Duodenal mucosa (tissue), 2 donors: Measurements from ENCODE around the gene TNS3.
"Not testable (repeated sequence)": the region's sequence is repeated elsewhere in the genome, so short reads cannot be mapped to it uniquely, and the experiment has no call there.

Experiments
- H3K27ac ChIP-seq: one replicate; pipeline ENCODE4 v1.7.0; 2013; ENCODE audit warnings: low read depth, low read length
- H3K27me3 ChIP-seq, 2 donors: one replicate each; pipeline ENCODE4 v1.7.0; 2013; ENCODE audit warnings: low read length in 2 of 2, control low read depth in 1 of 2; ENCODE audit not compliant: insufficient read depth in 2 of 2, control insufficient read depth in 1 of 2
- H3K36me3 ChIP-seq, 2 donors: one replicate each; pipeline ENCODE4 v1.7.0; 2013; ENCODE audit warnings: low read length in 2 of 2, control low read depth in 1 of 2; ENCODE audit not compliant: insufficient read depth in 2 of 2, control insufficient read depth in 1 of 2
- H3K4me1 ChIP-seq, 2 donors: one replicate each; pipeline ENCODE4 v1.7.0; 2013; ENCODE audit warnings: low read length in 2 of 2, control low read depth in 1 of 2; ENCODE audit not compliant: insufficient read depth in 2 of 2, control insufficient read depth in 1 of 2
- H3K4me3 ChIP-seq, 2 donors: one replicate each; pipeline ENCODE4 v1.7.0; 2013; ENCODE audit warnings: low read length in 2 of 2, low read depth in 1 of 2
- H3K9ac ChIP-seq, 2 donors: one replicate each; pipeline ENCODE4 v1.7.0; 2013; ENCODE audit warnings: low read length in 2 of 2, low read depth in 1 of 2
- H3K9me3 ChIP-seq, 2 donors: one replicate each; pipeline ENCODE4 v1.7.0; 2013; ENCODE audit warnings: low read length in 2 of 2, control low read depth in 1 of 2; ENCODE audit not compliant: control insufficient read depth in 1 of 2

TNS3 gene

DNA sequence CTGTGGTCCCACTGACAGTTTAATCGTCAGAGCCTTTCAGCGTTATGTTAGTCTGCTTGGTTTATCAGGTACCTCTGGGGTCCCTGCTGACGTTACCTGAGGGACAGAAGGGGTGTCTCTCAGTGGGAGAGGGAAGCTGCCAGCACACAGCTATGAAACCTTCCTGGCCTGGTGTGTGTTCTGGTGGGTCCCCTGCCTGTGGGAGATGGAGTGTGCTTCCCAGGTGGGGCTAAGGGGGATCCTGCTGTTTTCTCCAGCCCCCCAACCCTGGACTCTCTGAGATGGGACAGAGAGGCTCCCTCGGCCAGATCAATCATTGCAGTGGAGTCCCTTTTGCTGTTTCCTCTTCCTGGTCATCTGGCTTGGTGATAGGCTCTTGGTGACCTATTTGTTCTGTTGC lies 308.8 kb downstream of the TNS3 start:
- Histone ChIP-seq H3K27ac (no peak overlapping the region), H3K36me3 (peaks cover 22 to 35% of the 10 kb centered on the region in 2 donors), H3K9ac (no peak overlapping the region)

DNA sequence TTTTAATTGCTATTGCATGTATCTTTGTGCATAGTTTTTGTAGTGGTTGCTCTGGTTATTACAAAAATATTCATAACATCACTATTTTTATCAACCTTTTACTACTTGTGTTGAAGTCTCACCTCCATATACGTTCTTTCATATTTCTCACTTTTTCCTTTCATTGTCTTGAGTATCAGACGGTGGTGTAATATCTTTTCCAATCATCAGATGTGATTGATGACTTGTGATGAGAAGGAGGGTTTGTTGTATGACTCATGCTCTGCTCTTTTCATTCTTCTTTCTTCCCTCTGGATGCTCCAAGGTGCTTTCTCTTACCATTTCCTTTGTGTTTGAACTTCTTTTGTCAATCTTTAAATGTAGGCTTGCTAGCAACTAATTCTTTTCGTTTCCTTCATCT lies 310.2 kb downstream of the TNS3 start:
- Histone ChIP-seq H3K27me3 (no peaks in the 10 kb centered on the region), H3K4me3 (no peak overlapping the region), H3K36me3 (peaks cover 11 to 22% of the 10 kb centered on the region in 2 donors), H3K4me1 (peaks cover 7 to 13% of the 10 kb centered on the region in 2 donors), H3K27ac (no peak overlapping the region), H3K9ac (no peak overlapping the region), H3K9me3 (no peaks in the 10 kb centered on the region)

More for the DNA sequence above, 308.8 kb downstream of the TNS3 start:
- Histone ChIP-seq H3K4me3 (no peak overlapping the region), H3K27me3 (no peaks in the 10 kb centered on the region), H3K4me1 (peaks cover 0 to 7% of the 10 kb centered on the region in 2 donors), H3K9me3 (no peaks in the 10 kb centered on the region)

DNA sequence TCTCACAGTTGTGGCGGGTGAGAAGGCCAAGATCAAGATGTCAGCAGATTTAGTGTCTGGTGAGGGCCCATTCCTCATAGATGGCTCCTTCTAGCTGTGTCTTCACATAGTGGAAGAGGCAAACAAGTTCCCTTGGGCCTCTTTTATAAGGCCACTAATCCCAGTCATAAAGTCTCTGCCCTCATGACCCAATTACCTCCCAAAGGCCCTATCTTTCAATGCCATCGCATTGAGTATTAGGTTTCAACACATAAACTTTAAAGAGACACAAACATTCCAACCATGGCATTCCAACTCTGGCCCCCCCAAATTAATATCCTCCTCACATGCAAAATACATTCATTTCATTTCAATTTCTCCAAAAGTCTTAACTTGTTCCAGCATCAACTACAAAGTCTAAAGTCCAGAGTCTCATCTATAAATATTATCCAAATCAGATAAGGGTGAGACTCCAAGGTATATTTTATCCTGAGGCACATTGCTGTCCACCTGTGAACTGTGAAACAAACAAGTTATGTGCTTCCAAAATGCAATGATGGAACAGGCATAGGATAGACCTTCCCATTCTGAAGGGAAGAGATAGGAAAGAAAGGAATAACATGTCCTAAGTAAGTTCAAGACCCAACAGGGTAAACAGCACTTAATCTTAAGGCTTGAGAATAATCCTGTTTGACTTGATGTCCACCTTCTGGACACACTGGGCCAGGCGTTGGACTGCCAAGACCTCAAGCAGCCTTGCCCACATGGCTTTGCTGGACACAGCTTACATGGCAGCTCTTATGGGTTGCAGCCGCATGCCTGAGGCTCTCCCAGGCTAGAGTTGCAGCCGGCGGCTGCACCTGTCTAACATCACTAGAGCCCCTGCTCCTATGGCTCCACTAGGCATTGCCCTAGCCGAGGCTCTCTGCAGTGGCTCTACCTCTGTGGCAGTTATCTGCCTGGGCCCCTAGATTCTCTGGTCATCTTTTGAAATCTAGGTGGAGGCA lies 312.8 kb downstream of the TNS3 start:
- Histone ChIP-seq H3K4me3 (no peak overlapping the region), H3K27ac (no peak overlapping the region), H3K9me3 (no peaks in the 10 kb centered on the region), H3K4me1 (peaks cover 16 to 18% of the 10 kb centered on the region in 2 donors), H3K9ac (no peak overlapping the region), H3K27me3 (no peaks in the 10 kb centered on the region), H3K36me3 (no peaks in the 10 kb centered on the region)

GRCh38 chr7:47267346-47267745 lies 314.6 kb downstream of the TNS3 start:
- no peaks in the 10 kb centered on the region for H3K9me3 ChIP-seq
- no peak overlapping the region for H3K4me3 ChIP-seq
- no peak overlapping the region for H3K9ac ChIP-seq
- H3K4me1 ChIP-seq: peaks cover 16 to 18% of the 10 kb centered on the region in 2 donors
- H3K36me3 ChIP-seq: no peaks in the 10 kb centered on the region
- no peak overlapping the region for H3K27ac ChIP-seq
- H3K27me3 ChIP-seq: no peaks in the 10 kb centered on the region

- H3K9ac ChIP-seq: no peak overlapping the region
- peak overlapping the region; percentile 62 for H3K27ac ChIP-seq
- H3K9me3 ChIP-seq: no peaks in the 10 kb centered on the region
- peaks cover 16 to 18% of the 10 kb centered on the region in 2 donors for H3K4me1 ChIP-seq
- no peaks in the 10 kb centered on the region for H3K27me3 ChIP-seq
- no peaks in the 10 kb centered on the region for H3K36me3 ChIP-seq
- peak overlapping the region in 1 of 2 donors; percentile 29 for H3K4me3 ChIP-seq
These were observed 315.1 kb downstream of the TNS3 start for GRCh38 chr7:47266799-47267198.

GRCh38 chr7:47266131-47266706 lies 315.7 kb downstream of the TNS3 start:
- Histone ChIP-seq H3K9me3 (no peaks in the 10 kb centered on the region), H3K4me3 (peak overlapping the region in 1 of 2 donors; percentile 29), H3K9ac (peak overlapping the region in 1 of 2 donors; percentile 9), H3K4me1 (peaks cover 16 to 18% of the 10 kb centered on the region in 2 donors), H3K27me3 (no peaks in the 10 kb centered on the region), H3K27ac (peak overlapping the region; percentile 62), H3K36me3 (no peaks in the 10 kb centered on the region)

GRCh38 chr7:47265621-47266020 lies 316.3 kb downstream of the TNS3 start:
- Histone ChIP-seq H3K4me1 (peaks cover 16 to 18% of the 10 kb centered on the region in 2 donors), H3K36me3 (no peaks in the 10 kb centered on the region), H3K4me3 (no peak overlapping the region), H3K9ac (peak overlapping the region in 1 of 2 donors; percentile 9), H3K27ac (no peak overlapping the region), H3K27me3 (no peaks in the 10 kb centered on the region), H3K9me3 (no peaks in the 10 kb centered on the region)

GRCh38 chr7:47264021-47264651 lies 317.8 kb downstream of the TNS3 start:
- H3K27ac ChIP-seq: no peak overlapping the region
- no peaks in the 10 kb centered on the region for H3K36me3 ChIP-seq
- peaks cover 14 to 16% of the 10 kb centered on the region in 2 donors for H3K4me1 ChIP-seq
- no peak overlapping the region for H3K9ac ChIP-seq
- H3K4me3 ChIP-seq: no peak overlapping the region
- no peaks in the 10 kb centered on the region for H3K27me3 ChIP-seq
- H3K9me3 ChIP-seq: no peaks in the 10 kb centered on the region

DNA sequence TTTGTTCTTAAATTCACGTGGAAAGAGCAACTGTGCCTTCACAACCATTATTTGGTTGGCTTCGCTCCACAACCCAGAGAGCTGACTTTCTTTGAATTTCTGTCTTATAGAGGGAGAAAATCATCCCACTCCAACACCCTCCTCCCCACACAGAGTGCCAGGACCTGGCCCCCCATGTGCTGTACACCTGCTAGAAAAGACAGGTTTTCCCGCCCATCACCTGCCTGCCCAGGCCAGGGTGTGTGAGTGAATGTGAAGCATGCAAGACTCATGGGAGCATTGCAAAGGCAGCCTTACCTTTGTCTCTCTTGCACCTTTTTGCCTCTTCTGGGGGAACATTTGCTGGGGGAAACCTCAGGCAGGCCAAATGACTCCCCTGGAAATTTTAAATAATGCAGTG lies 319.0 kb downstream of the TNS3 start:
- no peak overlapping the region for H3K9ac ChIP-seq
- peaks cover 14 to 16% of the 10 kb centered on the region in 2 donors for H3K4me1 ChIP-seq
- H3K9me3 ChIP-seq: no peaks in the 10 kb centered on the region
- H3K27me3 ChIP-seq: no peaks in the 10 kb centered on the region
- H3K4me3 ChIP-seq: no peak overlapping the region
- H3K27ac ChIP-seq: no peak overlapping the region
- no peaks in the 10 kb centered on the region for H3K36me3 ChIP-seq

DNA sequence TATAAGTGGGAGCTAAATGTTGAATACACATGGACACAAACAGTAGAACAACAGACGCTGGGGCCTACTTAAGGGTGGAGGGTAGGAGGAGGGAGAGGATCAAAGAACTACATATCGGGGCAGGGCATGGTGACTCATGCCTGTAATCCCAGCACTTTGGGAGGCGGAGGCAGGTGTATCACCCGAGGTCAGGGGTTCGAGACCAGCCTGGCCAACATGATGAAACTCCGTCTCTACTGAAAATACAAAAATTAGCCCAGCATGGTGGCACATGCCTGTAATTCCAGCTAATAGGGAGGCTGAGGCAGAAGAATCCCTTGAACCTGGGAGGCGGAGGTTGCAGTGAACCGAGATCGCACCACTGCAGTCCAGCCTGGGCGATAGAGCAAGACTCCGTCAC lies 319.8 kb downstream of the TNS3 start:
- H3K27me3 ChIP-seq, H3K9ac ChIP-seq, H3K9me3 ChIP-seq, H3K36me3 ChIP-seq, H3K4me3 ChIP-seq, H3K27ac ChIP-seq: not testable (repeated sequence)
- H3K4me1 ChIP-seq: peaks cover 11 to 13% of the 10 kb centered on the region in 2 donors
